HepG2 (cell line): ENCODE results near the gene CTF1. TPM values are rescaled to one million over a fixed set of nuclear protein-coding genes. Genes with fewer than 3 reads are reported as not detected.

Experiments used
- CBX2 ChIP-seq, 2 experiments: fragments of 200-600 bp in 1 of 2; sonication (generic); formaldehyde crosslinking in 1 of 2; IDR thresholded peaks; 2 replicates each; pipeline versions ENCODE4 v1.7.0 to v1.8.1; 2018 to 2022; ENCODE audit warnings: low read depth in 2 of 2, low read length in 1 of 2, mild to moderate bottlenecking in 1 of 2, missing genetic modification reagents in 1 of 2
- DDIT3 ChIP-seq: sonication (generic); formaldehyde crosslinking; IDR thresholded peaks from 2 replicates; pipeline ENCODE4 v1.4.0; 2020; ENCODE audit warnings: mild to moderate bottlenecking, missing genetic modification reagents
- HMG20B ChIP-seq: conservative IDR thresholded peaks from 2 replicates; pipeline ENCODE4 v1.6.1; 2016; ENCODE audit warnings: missing genetic modification reagents, missing compliant biosample characterization
- MED1 ChIP-seq: sonication (generic); formaldehyde crosslinking; IDR thresholded peaks from 2 replicates; pipeline ENCODE4 v1.4.0; 2020; ENCODE audit warnings: missing genetic modification reagents
- PRDM4 ChIP-seq: sonication (generic); formaldehyde crosslinking; IDR thresholded peaks from 2 replicates; pipeline ENCODE4 v1.9.0; 2021; ENCODE audit warnings: missing genetic modification reagents, borderline replicate concordance
- RELA ChIP-seq: sonication (generic); formaldehyde crosslinking; IDR thresholded peaks from 2 replicates; pipeline ENCODE4 v1.4.0; 2020; ENCODE audit warnings: missing genetic modification reagents
- RXRA ChIP-seq: sonication (generic); formaldehyde crosslinking; IDR thresholded peaks from 2 replicates; pipeline ENCODE4 v1.5.1; 2020; ENCODE audit warnings: missing genetic modification reagents
- SMARCE1 ChIP-seq: fragments of 450-650 bp; IDR thresholded peaks from 2 replicates; pipeline ENCODE4 v1.6.1; 2017; ENCODE audit warnings: borderline replicate concordance
- TARDBP ChIP-seq: sonication (generic); formaldehyde crosslinking; IDR thresholded peaks from 2 replicates; pipeline ENCODE4 v1.8.0; 2022; ENCODE audit warnings: mild to moderate bottlenecking, missing genetic modification reagents
- TCF7L2 ChIP-seq: IDR thresholded peaks from 2 replicates; pipeline ENCODE4 v1.6.1; 2011; ENCODE audit warnings: mild to moderate bottlenecking, low read depth, low read length, moderate library complexity
- TRIM24 ChIP-seq: sonication (generic); formaldehyde crosslinking; IDR thresholded peaks from 2 replicates; pipeline ENCODE4 v1.8.0; 2022; ENCODE audit warnings: mild to moderate bottlenecking, missing genetic modification reagents
- ZBTB7B ChIP-seq: sonication (generic); formaldehyde crosslinking; IDR thresholded peaks from 2 replicates; pipeline ENCODE4 v1.4.0; 2020; ENCODE audit warnings: missing genetic modification reagents
- ZNF446 ChIP-seq: sonication (generic); formaldehyde crosslinking; IDR thresholded peaks from 2 replicates; pipeline ENCODE4 v1.5.0; 2020; ENCODE audit warnings: mild to moderate bottlenecking, missing genetic modification reagents
- ZNF605 ChIP-seq: sonication (generic); formaldehyde crosslinking; IDR thresholded peaks from 2 replicates; pipeline ENCODE4 v1.8.0; 2022; ENCODE audit warnings: mild to moderate bottlenecking, missing genetic modification reagents
- ZNF788 ChIP-seq: sonication (generic); formaldehyde crosslinking; IDR thresholded peaks from 2 replicates; pipeline ENCODE4 v1.5.0; 2020; ENCODE audit warnings: mild to moderate bottlenecking, missing genetic modification reagents, borderline replicate concordance
- ZUFSP ChIP-seq: sonication (generic); formaldehyde crosslinking; IDR thresholded peaks from 2 replicates; pipeline ENCODE4 v1.9.0; 2021; ENCODE audit warnings: missing genetic modification reagents, mild to moderate bottlenecking, borderline replicate concordance
- polyA plus RNA-seq, 8 experiments: library from polyadenylated mRNA; depleted of rRNA in 3 of 8; stranded (reverse) in 7 of 8; unstranded in 1 of 8; fragments of >200 nt; fragmentation: Illumina TruSeq in 4 of 8; extraction: Trizol in 4 of 8; gene quantifications; 2 replicates each; pipeline versions ENCODE4 v1.2.1 to v1.2.3, GENCODE V29; 2011 to 2016; ENCODE audit warnings: low read depth in 4 of 8, missing spikeins in 1 of 8, mixed read lengths in 1 of 8; ENCODE audit not compliant: insufficient read depth in 1 of 8
- total RNA-seq, 5 experiments: library from RNA; depleted of rRNA; stranded (reverse); fragments of >200 nt; fragmentation: Illumina TruSeq; extraction: Trizol; gene quantifications; 2 replicates each; pipeline ENCODE4 v1.2.3, GENCODE V29; 2016; ENCODE audit warnings: low read depth in 1 of 5
- TF ChIP-seq, protein P1 (sequence below): sonication (generic); formaldehyde crosslinking; IDR thresholded peaks from 2 replicates; pipeline ENCODE4 v1.4.0; 2020; ENCODE audit warnings: mild to moderate bottlenecking, missing genetic modification reagents
- TF ChIP-seq, protein P2 (sequence below): sonication (generic); formaldehyde crosslinking; conservative IDR thresholded peaks from 2 replicates; pipeline ENCODE4 v1.4.0; 2020; ENCODE audit warnings: missing genetic modification reagents
- TF ChIP-seq, protein P3 (sequence below): sonication (generic); formaldehyde crosslinking; IDR thresholded peaks from 2 replicates; pipeline ENCODE4 v1.8.1; 2023; ENCODE audit warnings: mild to moderate bottlenecking, inconsistent platforms, moderate library complexity, missing genetic modification reagents, borderline replicate concordance

The CTF1 gene
- total and polyA plus RNA-seq, 2 of the 13 experiments (the other 11 are each of a cell fraction or from before 2014, with no cell fraction given) = 0.13 to 1.8 TPM

DNA sequence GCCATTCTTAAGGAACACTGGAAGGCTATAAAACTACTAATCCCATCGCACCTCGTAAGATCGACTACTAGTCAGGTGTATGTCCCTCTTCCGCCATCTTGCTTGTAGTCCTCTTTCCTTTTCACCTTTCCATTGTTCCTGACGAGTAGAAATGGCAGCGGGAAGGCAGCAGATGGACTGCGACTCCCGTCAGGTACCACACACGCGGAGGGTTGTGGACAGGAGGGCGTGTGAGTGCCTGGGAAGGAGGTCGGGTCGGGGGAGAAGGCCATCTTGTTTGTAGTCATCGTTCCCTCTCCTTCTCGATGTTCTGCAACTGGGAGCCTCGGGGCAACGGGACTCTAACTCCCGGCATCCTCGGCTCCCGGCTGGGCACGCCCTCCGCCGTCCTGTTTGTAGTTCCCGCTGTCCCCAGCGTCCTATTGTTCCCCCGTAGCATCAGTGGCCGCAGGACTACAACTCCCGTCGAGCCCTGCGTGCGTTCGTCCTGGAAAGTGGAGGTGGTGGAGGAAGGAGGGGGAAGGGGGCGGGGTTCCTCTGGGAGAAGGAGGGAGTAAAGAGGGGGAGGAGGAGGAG is 26.6 kb downstream of the CTF1 start (continued):
- no peak for TF ChIP-seq MED1 (CRISPR knock-in tag)
- TF ChIP-seq, protein P1, sequence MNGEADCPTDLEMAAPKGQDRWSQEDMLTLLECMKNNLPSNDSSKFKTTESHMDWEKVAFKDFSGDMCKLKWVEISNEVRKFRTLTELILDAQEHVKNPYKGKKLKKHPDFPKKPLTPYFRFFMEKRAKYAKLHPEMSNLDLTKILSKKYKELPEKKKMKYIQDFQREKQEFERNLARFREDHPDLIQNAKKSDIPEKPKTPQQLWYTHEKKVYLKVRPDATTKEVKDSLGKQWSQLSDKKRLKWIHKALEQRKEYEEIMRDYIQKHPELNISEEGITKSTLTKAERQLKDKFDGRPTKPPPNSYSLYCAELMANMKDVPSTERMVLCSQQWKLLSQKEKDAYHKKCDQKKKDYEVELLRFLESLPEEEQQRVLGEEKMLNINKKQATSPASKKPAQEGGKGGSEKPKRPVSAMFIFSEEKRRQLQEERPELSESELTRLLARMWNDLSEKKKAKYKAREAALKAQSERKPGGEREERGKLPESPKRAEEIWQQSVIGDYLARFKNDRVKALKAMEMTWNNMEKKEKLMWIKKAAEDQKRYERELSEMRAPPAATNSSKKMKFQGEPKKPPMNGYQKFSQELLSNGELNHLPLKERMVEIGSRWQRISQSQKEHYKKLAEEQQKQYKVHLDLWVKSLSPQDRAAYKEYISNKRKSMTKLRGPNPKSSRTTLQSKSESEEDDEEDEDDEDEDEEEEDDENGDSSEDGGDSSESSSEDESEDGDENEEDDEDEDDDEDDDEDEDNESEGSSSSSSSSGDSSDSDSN (CRISPR knock-in tag) = peak; percentile 42; the same call in 1 of the 2 replicates
- TF ChIP-seq, protein P2, sequence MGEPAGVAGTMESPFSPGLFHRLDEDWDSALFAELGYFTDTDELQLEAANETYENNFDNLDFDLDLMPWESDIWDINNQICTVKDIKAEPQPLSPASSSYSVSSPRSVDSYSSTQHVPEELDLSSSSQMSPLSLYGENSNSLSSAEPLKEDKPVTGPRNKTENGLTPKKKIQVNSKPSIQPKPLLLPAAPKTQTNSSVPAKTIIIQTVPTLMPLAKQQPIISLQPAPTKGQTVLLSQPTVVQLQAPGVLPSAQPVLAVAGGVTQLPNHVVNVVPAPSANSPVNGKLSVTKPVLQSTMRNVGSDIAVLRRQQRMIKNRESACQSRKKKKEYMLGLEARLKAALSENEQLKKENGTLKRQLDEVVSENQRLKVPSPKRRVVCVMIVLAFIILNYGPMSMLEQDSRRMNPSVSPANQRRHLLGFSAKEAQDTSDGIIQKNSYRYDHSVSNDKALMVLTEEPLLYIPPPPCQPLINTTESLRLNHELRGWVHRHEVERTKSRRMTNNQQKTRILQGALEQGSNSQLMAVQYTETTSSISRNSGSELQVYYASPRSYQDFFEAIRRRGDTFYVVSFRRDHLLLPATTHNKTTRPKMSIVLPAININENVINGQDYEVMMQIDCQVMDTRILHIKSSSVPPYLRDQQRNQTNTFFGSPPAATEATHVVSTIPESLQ = no peak
- TF ChIP-seq TCF7L2 = no peak
- no peak; the same call in 1 of the 2 replicates for TF ChIP-seq TARDBP (CRISPR knock-in tag)
- TF ChIP-seq ZUFSP (CRISPR knock-in tag) = no peak
- no peak for TF ChIP-seq CBX2 (IDR thresholded peaks at IDR 0.05; ENCODE audit: low read depth, low read length)
- no peak for TF ChIP-seq CBX2 (CRISPR knock-in tag; IDR thresholded peaks at IDR 0.05; ENCODE audit: low read depth)
- TF ChIP-seq RELA (CRISPR knock-in tag) = 0 out of 2 replicates have a peak, but pooled peaks have one; percentile 14
- TF ChIP-seq ZNF446 (CRISPR knock-in tag) = no peak
- TF ChIP-seq SMARCE1 = no peak
- TF ChIP-seq, protein P3, sequence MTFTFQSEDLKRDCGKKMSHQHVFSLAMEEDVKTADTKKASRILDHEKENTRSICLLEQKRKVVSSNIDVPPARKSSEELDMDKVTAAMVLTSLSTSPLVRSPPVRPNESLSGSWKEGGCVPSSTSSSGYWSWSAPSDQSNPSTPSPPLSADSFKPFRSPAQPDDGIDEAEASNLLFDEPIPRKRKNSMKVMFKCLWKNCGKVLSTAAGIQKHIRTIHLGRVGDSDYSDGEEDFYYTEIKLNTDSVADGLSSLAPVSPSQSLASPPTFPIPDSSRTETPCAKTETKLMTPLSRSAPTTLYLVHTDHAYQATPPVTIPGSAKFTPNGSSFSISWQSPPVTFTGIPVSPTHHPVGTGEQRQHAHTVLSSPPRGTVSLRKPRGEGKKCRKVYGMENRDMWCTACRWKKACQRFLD = peak; percentile 17; the same call in 1 of the 2 replicates
- TF ChIP-seq ZNF788 = no peak
- peak; percentile 53; the same call in 1 of the 2 replicates for TF ChIP-seq RXRA (CRISPR knock-in tag)
- TF ChIP-seq ZNF605 (CRISPR knock-in tag) = no peak
- 0 out of 2 replicates have a peak, but pooled peaks have one; percentile 53 for TF ChIP-seq HMG20B (CRISPR knock-in tag)
- no peak for TF ChIP-seq ZBTB7B (CRISPR knock-in tag)
- no peak for TF ChIP-seq PRDM4
- TF ChIP-seq TRIM24 (CRISPR knock-in tag) = no peak
- no peak for TF ChIP-seq DDIT3
